GM12873 (cell line): ENCODE results near the gene APRT.

Experiments used
- CTCF ChIP-seq: IDR thresholded peaks from 2 replicates; pipeline ENCODE4 v1.5.1; 2012; ENCODE audit warnings: low read depth, mild to moderate bottlenecking, moderate library complexity, low read length, control low read depth; ENCODE audit not compliant: insufficient read depth; ENCODE audit errors: missing control alignments

The APRT gene

DNA sequence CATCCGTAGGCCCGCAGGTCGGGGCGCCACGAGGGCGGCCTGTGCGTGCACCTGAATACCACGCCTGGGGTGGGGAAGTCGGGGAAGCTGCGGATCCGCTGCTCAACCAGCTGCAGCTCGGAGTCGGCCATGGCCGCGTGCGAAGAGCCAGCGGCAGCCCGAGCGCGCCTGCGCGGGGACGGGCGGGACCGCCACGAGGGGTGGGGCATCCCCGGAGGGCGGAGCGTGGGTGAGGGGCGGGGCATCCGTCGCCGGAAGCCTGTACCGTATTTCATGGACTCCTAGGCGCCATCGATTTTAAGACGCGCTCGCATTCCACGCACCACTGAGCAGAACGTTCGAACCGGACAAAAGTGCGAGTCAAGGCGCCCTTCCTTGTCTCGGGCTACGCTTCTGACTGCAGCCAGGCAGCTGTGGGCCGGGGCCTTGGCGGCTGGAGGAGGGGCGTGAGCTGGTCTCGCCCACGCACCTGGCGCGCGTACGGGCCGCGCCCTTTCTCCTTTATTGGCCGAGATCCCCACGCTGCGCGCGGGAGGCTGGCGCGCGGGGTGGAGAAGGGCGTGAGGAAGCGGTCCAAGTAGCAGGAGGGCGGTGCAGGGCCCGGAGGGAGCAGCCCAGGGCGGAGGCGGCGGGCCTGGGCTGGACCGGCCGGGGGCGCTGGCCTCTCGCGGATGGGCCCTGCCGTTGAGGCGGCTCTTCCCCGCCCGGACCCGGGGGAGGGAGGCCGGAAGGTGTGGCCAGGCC, at the start of gene APRT:
APRT (minus strand) TSS at position 160 of the 744 bp plus-strand sequence; CDS start at position 131, 29 bp downstream.
- no peak for TF ChIP-seq CTCF

DNA sequence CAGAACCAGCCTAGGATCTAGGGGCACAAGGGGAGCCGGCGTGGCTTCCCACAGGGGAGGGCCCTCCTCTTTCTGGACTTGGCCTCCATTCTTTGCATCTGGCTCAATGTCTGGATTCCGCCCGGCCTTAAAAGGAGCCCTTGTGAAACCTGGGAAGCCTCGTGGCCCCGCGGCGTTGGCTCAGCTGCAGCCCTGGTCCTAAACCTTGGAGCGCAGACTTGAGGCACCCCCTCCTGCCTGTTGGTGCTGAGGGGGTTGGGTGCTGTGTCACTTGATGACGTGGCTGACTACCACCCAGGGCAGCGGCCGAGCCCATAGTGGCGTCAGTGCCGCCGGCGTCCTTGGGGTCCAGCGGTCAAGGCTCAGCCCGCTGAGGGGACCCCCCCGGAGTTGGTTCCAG, 49.6 kb upstream of the APRT start:
- no peak for TF ChIP-seq CTCF

DNA sequence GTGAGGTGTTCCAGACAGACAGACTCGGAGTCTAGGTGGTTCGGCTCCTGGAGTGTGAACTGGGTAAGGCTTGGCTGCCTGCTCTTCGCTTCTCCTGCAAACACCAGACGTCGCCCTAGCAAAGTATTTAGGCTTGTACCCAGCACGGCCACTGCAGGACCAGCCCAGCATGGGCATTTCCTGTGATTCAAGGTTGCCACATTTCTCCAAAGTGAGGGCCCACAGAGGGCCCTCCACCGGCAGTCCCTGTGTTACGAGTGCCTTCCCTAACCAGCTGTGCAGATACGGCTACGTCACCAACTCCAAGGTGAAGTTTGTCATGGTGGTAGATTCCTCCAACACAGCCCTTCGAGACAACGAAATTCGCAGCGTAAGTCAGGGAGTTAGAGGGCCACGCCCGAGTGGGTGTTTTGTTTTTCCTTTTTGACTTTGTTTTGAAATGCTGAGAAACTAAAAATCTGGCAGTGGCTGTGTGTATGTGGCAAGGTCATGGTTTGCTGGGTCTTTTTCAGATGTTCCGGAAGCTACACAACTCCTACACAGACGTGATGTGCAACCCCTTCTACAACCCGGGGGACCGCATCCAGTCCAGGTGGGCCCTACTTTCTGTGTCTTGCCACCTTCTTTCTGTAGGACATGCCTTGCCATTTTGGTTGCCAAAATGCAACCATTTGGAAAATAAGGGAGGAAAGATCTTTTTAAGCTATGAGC, 47.8 kb upstream of the APRT start:
- no peak for TF ChIP-seq CTCF

DNA sequence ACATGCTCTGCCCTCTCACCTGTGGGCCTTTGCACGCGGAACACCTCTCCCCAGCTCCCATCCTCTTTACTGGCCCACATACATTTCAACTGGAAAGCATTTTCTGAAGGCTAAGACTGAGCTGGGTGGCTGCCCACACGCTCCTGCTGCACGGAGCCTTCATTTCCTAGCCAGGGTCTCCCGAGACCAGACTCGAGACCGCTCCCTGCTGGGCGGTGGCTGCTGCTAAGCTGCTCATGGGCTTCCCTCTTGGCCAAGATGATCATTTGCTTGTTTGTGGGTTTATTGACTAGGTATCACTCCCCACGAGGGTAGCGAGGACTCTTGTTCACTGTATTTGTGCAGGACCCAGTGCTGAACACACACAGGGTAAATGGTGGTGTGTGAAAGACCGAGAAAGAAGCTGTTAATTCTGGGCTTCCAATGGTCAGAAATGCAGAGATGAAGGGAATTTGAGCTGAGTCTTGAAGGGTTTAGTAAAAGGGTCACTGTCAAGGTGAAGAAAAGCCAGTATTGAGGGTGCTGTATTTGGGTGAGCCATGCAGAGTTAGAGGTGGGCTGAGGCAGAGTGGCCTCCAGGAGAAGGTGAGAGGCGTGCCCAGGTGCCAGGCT, 46.1 kb upstream of the APRT start:
- TF ChIP-seq CTCF, result peak; percentile 88

DNA sequence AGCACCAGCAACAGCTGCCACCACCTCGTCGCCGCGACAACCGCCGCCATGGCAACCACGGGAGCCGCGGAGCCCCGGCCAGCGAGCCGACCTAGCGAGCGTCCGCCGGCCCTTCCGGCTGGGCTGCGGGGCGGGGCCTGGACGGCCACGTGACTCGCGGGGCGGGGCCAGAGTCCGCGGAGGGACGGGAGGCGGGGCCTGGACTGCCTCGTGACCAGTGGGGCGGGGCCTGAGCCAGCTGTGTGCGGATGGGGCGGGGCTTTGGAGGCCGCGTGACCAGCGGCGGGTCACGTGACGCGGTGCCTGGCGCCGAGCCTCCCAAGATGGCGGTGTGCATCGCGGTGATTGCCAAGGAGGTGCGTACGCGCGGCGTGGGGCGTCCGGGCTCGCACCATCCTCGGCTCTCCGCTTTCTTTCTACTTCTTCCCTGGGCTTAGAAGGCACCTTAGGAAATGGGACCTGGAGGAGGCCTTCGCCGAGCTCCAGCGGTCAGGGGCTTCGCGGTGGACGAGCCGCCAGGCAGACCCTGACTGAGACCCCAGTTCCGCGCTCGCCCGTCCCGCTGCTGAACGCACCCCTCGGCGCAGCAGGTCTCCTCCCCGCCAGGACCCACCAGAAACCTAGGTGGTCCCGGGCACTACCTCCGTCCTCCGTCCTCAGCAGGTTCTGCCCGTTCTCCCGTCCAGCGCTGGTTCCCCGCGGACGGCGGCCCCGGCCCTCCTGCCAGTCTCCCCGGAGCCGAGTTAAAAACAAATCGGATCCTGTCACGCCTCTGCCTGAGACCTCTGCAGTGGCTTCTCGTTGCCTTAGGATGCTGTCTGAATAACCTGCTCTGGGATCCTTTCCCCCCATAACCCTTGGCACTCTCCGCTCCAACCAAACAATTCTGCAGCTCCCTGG, 45.4 kb upstream of the APRT start, which contains the start of the genes GALNS and TRAPPC2L:
GALNS (minus strand) TSS at position 120 of the 900 bp plus-strand sequence; CDS start at position 50, 70 bp downstream.
TRAPPC2L (plus strand) TSS at position 300 of the 900 bp plus-strand sequence; CDS start at position 324, 24 bp downstream.
- no peak for TF ChIP-seq CTCF

GRCh38 chr16:88856122-88856827, 44.5 kb upstream of the APRT start:
- TF ChIP-seq CTCF, result no peak
